ENCODE results near the gene UNC93A.
"Not testable (repeated sequence)": the region's sequence is repeated elsewhere in the genome, so short reads cannot be mapped to it uniquely, and the experiment has no call there.

UNC93A gene

DNA sequence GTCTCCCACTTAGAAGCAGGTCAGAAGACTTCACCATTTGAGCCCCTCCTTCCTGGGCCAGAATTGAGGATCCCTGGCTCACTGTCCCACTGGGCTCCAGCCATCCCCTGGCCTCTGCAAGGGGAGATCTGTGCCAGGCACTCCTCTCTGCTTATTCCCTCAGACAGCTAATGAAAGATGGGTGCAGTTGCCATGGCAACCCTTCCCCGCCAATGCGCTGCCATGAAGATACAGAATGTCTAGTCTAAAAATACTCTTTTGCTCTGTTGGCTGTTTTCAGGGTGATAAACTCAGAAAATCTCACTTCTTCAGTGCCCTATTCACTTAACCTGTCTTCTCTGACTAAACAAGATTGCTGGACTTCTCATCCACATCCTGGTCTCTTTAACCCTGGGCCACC lies 20.2 kb downstream of the UNC93A start:
- no peak overlapping the region for H3K4me3 ChIP-seq (replicated peaks; ENCODE audit: low read depth, low read length)
- TF ChIP-seq, protein P1, sequence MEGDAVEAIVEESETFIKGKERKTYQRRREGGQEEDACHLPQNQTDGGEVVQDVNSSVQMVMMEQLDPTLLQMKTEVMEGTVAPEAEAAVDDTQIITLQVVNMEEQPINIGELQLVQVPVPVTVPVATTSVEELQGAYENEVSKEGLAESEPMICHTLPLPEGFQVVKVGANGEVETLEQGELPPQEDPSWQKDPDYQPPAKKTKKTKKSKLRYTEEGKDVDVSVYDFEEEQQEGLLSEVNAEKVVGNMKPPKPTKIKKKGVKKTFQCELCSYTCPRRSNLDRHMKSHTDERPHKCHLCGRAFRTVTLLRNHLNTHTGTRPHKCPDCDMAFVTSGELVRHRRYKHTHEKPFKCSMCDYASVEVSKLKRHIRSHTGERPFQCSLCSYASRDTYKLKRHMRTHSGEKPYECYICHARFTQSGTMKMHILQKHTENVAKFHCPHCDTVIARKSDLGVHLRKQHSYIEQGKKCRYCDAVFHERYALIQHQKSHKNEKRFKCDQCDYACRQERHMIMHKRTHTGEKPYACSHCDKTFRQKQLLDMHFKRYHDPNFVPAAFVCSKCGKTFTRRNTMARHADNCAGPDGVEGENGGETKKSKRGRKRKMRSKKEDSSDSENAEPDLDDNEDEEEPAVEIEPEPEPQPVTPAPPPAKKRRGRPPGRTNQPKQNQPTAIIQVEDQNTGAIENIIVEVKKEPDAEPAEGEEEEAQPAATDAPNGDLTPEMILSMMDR (IDR thresholded peaks at IDR 0.05; ENCODE audit: low read depth, low read length, missing control alignments) = no peak
- no peak for DNase-seq (ENCODE audit: extremely low read depth, low read depth)

DNA sequence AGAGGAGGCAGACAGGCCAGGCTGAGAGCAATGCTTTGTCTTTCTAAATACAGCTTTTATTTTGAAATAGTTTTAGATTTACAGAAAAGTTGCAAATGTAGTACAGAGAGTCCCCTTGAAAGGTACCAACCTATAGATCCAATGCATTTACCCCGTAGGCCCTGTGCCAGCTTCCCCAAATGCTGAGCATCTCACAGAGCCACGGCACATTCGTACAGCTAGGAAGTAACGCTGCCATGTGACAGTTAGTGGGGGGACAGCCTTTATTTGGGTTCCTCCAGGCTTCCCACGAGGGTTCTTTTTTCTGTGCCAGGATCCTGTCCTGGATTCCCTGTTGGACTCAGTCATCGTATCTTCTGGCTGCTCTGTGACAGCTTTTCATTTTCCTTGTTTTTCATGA lies 20.6 kb downstream of the UNC93A start:
- not testable (repeated sequence) for DNase-seq (ENCODE audit: extremely low read depth, low read depth); H3K4me3 ChIP-seq (replicated peaks; ENCODE audit: low read depth, low read length)

DNA sequence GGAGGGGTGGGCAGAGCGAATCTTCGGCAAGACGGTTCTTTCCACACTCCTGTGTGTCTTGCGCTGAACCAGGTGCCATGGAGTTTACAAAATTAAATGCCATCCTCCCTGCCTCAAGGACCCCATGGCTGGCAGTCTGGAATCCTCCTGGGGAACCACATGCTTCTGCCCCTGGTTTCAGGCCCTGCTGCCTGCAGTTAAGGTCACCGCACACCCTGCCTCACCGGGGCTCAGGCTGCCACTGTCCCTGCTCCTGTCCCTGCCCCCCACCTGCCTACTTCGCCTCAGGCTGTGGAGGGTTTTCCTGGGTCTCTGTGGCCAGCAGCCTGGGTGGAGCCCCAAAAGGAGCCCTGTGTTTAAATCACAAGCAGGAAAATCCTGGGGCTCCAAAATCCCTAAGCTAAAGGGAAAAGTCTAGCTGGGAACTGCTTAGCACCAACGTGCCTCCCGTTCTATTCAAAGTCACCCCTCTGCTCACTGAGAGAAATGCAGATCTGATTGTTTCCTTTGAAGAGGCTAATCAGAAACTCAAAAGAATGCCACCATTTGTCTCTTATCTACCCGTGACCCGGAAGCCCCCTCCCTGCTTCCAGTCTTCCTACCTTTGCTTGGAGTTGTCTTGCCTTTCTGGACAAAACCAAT lies 23.2 kb downstream of the UNC93A start:
- no peak overlapping the region for H3K4me3 ChIP-seq (replicated peaks; ENCODE audit: low read depth, low read length)
- TF ChIP-seq, protein P1 (IDR thresholded peaks at IDR 0.05; ENCODE audit: low read depth, low read length, missing control alignments) = no peak
- no peak for DNase-seq (ENCODE audit: extremely low read depth, low read depth)

DNA sequence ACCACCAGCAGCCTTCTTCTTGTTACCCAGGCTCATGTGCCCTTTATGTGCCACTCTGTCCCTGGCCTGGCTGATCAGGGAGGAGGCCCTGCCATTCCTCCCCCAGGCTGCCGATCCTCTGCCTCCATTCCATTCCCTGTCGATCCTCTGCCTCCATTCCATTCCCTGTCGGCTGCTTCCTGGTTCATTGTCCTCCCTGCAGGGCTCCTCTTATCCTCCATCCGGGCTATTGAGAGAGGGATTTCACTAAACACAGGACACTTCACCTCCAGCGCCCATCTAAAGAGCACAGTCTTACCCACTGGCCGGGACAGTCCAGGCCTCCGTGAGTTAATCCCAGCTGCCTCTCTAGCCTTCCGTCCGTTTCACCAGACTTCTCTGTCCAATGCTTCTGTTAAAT lies 26.1 kb downstream of the UNC93A start:
- no peak for DNase-seq (ENCODE audit: extremely low read depth, low read depth)
- TF ChIP-seq, protein P1 (IDR thresholded peaks at IDR 0.05; ENCODE audit: low read depth, low read length, missing control alignments) = no peak

DNA sequence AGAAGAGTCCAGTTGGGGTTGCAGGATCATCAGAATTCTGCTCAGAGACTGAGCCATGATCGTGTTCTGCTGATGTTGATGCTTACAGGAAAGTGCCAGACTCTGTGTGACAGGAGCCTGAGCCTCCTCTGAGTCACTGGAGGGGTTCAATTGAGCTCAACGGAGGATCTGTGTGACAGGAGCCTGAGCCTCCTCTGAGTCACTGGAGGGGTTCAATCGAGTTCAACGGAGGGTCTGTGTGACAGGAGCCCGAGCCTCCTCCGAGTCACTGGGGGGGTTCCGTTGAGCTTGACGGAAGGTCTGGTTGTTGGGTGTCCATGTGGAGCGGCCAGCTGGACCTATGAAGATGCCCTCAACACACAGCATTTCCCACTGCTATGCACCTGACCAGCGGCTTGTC lies 27.2 kb downstream of the UNC93A start:
- H3K4me3 ChIP-seq (replicated peaks; ENCODE audit: low read depth, low read length); DNase-seq (ENCODE audit: extremely low read depth, low read depth): not testable (repeated sequence)

More for the DNA sequence above, 26.1 kb downstream of the UNC93A start:
- no peak overlapping the region for H3K4me3 ChIP-seq (replicated peaks; ENCODE audit: low read depth, low read length)

DNA sequence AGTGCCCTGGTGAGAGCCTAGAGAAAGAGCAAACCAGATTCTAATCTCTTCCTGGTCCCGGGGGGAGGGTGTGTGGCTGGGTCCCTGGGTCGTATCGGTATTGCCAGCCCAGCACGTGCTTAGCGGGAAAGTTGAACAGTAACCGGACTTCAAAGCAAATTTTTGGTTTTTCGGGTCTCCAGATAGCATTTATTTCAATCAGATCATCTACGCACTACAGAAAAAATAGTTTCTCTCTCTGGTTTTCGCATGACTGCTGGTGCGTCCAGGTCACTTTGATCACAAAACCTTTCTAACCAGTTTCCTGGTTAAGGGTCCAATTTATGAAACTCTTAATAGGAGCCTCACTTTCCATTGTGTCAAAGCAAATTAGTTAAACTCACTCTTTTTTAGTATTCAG lies 27.7 kb downstream of the UNC93A start:
- H3K4me3 ChIP-seq (replicated peaks; ENCODE audit: low read depth, low read length); DNase-seq (ENCODE audit: extremely low read depth, low read depth): not testable (repeated sequence)

DNA sequence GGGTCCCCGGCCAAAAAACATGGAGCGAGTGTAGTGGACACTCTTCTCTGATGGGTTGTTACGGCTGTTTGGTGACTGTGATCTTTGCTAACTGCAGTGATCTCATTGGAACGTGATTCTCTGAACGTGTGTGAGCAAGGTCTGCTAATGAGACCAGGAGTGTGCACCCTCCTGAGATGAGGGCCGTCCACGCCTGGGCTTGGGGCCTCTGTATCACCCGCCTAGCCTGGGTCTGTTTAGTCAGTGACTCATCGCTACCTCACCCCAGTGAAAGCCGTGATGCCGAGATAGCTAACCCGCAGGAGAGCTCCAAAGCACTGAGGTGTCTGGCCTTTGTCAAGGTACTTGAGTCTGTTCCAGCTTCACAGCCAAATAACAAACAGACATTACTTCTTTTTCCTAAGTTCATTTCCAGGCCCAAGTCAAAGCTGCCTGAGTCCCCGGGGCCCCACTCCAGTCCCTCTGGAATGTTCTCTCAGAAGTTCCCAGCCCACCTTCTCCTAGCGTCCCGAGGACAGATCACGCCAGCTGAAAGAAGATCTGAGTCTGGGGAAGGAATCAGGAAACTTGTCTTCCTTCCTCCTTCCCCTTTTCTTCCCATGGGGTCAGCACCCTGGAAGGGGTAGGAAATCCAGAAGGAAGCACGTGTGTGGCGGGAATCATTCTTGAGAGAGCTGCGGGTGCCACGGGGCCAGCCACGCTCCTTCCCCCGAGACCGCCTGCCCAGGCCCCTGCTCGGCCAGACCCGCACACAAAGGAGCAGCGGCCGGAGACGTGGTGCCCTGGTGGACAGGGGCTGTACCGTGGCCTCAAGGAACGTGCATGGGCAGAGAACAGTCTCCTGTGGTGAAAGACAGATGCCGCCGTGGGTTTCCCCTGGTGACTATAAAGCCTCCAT lies 29.0 kb downstream of the UNC93A start:
- not testable (repeated sequence) for DNase-seq (ENCODE audit: extremely low read depth, low read depth); H3K4me3 ChIP-seq (replicated peaks; ENCODE audit: low read depth, low read length)

DNA sequence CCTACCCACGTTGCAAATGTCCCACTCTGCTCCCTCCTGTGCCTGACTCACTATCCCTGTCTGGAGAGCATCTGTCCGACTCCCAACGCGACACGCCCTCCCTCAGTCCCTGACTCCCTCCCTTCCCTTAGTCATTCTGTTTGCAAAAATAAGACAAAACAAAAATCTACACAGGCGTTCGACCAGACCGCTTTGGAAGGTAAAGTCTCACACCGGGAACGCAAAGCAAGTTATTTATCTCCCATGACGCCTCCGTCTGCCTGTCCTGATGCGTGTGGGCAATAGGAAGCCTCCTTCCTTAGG lies 29.6 kb downstream of the UNC93A start:
- H3K4me3 ChIP-seq (replicated peaks; ENCODE audit: low read depth, low read length); DNase-seq (ENCODE audit: extremely low read depth, low read depth): not testable (repeated sequence)

DNA sequence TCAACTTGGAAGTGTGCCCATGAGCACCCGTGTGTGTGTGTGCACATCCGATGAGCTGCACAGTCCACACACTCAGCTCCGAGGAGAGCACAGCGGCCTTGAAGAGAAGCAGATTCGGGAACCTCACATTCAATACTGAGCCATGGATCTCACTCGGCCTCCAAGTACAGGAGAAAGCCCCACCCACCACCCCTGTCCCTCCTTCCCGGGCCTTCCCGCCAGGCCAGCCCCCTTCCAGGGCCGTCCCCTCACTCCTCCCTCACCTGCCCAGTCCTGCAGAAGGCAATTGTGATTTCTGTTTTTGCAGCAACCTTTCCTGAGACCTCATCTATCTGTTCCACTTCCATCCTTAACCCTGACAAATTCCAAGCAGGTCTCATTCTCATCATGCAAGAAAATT lies 30.1 kb downstream of the UNC93A start:
- not testable (repeated sequence) for H3K4me3 ChIP-seq (replicated peaks; ENCODE audit: low read depth, low read length); DNase-seq (ENCODE audit: extremely low read depth, low read depth)

DNA sequence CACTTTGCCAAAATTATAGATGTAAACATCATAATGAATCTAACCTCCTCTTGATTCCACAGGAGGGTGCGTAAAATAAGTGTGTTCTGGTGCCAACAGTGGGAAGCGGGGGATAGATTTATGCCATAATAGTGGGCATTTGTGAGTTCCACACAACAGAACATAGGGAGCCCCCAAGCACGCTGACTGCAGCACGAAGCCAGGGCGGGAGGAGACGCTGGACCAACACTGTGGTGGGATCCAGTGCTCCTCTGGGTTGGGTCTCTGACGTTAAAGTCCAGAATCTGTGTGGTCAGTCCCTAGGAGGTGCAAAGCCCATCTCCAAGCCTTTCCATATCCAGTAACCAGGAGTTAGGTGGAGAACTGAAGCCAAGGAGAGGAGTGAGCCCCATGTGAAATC lies 32.0 kb downstream of the UNC93A start:
- TF ChIP-seq, protein P1 (IDR thresholded peaks at IDR 0.05; ENCODE audit: low read depth, low read length, missing control alignments) = no peak
- no peak for DNase-seq (ENCODE audit: extremely low read depth, low read depth)
- no peak overlapping the region for H3K4me3 ChIP-seq (replicated peaks; ENCODE audit: low read depth, low read length)
